ENCODE data around the gene PRM3.

Gene PRM3

GRCh38 chr16:11242658-11243057 lies 30.8 kb downstream of the PRM3 start:
- no peak for FAIRE-seq

- FAIRE-seq = no peak
Measured at GRCh38 chr16:11241480-11242204, 31.8 kb downstream of the PRM3 start.

GRCh38 chr16:11240636-11241473 lies 32.6 kb downstream of the PRM3 start:
- no peak for FAIRE-seq

- no peak for FAIRE-seq
Measured at GRCh38 chr16:11239644-11240632, 33.5 kb downstream of the PRM3 start.

GRCh38 chr16:11238272-11239202 lies 34.9 kb downstream of the PRM3 start:
- FAIRE-seq = no peak

GRCh38 chr16:11236461-11237254 lies 36.8 kb downstream of the PRM3 start:
- FAIRE-seq = no peak

- no peak for FAIRE-seq
Measured at GRCh38 chr16:11235703-11235991, 37.8 kb downstream of the PRM3 start.

- no peak for FAIRE-seq
Measured at GRCh38 chr16:11234884-11235702, 38.3 kb downstream of the PRM3 start.

- no peak for FAIRE-seq
Measured at GRCh38 chr16:11233727-11234376, 39.6 kb downstream of the PRM3 start.

- FAIRE-seq = no peak
Measured at GRCh38 chr16:11232852-11233726, 40.3 kb downstream of the PRM3 start.

- FAIRE-seq = no peak
Measured at GRCh38 chr16:11232302-11232851, 41.1 kb downstream of the PRM3 start.

GRCh38 chr16:11231367-11231970 lies 42.0 kb downstream of the PRM3 start:
- no peak for FAIRE-seq

GRCh38 chr16:11229906-11230305 lies 43.5 kb downstream of the PRM3 start:
- FAIRE-seq = no peak

- no peak for FAIRE-seq
Measured at GRCh38 chr16:11229432-11229831, 44.0 kb downstream of the PRM3 start.

GRCh38 chr16:11225677-11226549 lies 47.5 kb downstream of the PRM3 start:
- FAIRE-seq = no peak

- no peak for FAIRE-seq
Measured at GRCh38 chr16:11224894-11225676, 48.3 kb downstream of the PRM3 start.

All from colon (tissue), 2 donors.